DND-41 (cell line): Measurements from ENCODE around the gene CAMK2A.

Experiments
- ATAC-seq: fragments of 200-7000 bp; cut with Tn5 transposase; 3 replicates; pipeline ENCODE4 v1.9.1; 2021; ENCODE audit warnings: low read depth; ENCODE audit not compliant: insufficient read depth
- DNase-seq: peaks from one replicate; pipeline ENCODE4 v3.0.0-alpha.2; 2020
- H2AFZ ChIP-seq: 2 replicates; pipeline ENCODE4 v1.6.0; 2012; ENCODE audit warnings: low read depth, low read length
- H3K27ac ChIP-seq: 2 replicates; pipeline ENCODE4 v1.5.1; 2012; ENCODE audit warnings: low read length, inconsistent platforms
- H3K27me3 ChIP-seq: fragments of 200-600 bp; sonication (generic); 2 replicates; pipeline ENCODE4 v1.6.0; 2012; ENCODE audit warnings: low read length, mild to moderate bottlenecking, inconsistent platforms; ENCODE audit not compliant: insufficient read depth, poor library complexity
- H3K36me3 ChIP-seq: 2 replicates; pipeline ENCODE4 v1.5.1; 2012; ENCODE audit warnings: low read length, inconsistent platforms; ENCODE audit not compliant: insufficient read depth
- H3K4me1 ChIP-seq: 2 replicates; pipeline ENCODE4 v1.5.1; 2012; ENCODE audit warnings: mild to moderate bottlenecking, low read length; ENCODE audit not compliant: insufficient read depth
- H3K4me2 ChIP-seq: 2 replicates; pipeline ENCODE4 v1.6.0; 2012; ENCODE audit warnings: mild to moderate bottlenecking, moderate library complexity, low read length, inconsistent platforms; ENCODE audit not compliant: insufficient read depth
- H3K4me3 ChIP-seq, 2 experiments: fragments of 200-600 bp in 1 of 2; shearing (Covaris generic) in 1 of 2; 2 replicates each; pipeline ENCODE4 v1.5.1; 2012 to 2016; ENCODE audit warnings: inconsistent platforms in 2 of 2, low read length in 2 of 2, mild to moderate bottlenecking in 2 of 2, low read depth in 1 of 2, moderate library complexity in 1 of 2
- H3K79me2 ChIP-seq: 2 replicates; pipeline ENCODE4 v1.6.0; 2012; ENCODE audit warnings: low read length, inconsistent platforms; ENCODE audit not compliant: insufficient read depth
- H3K9ac ChIP-seq: 2 replicates; pipeline ENCODE4 v1.6.0; 2012; ENCODE audit warnings: low read depth, mild to moderate bottlenecking, inconsistent platforms, low read length, moderate library complexity
- H3K9me3 ChIP-seq: 2 replicates; pipeline ENCODE4 v1.5.1; 2012; ENCODE audit warnings: low read length, moderate library complexity, mild to moderate bottlenecking, inconsistent platforms; ENCODE audit not compliant: insufficient read depth, severe bottlenecking
- H4K20me1 ChIP-seq: 2 replicates; pipeline ENCODE4 v1.6.0; 2012; ENCODE audit warnings: low read length; ENCODE audit not compliant: insufficient read depth
- EZH2 ChIP-seq: IDR thresholded peaks from 3 replicates; pipeline ENCODE4 v1.6.1; 2012; ENCODE audit warnings: borderline replicate concordance, low read depth, mild to moderate bottlenecking, moderate library complexity, low read length, inconsistent platforms; ENCODE audit not compliant: severe bottlenecking
- TF ChIP-seq, protein P1 (sequence below): IDR thresholded peaks from 2 replicates; pipeline ENCODE4 v1.5.1; 2012; ENCODE audit warnings: borderline replicate concordance, low read length, moderate library complexity, mild to moderate bottlenecking; ENCODE audit not compliant: poor library complexity, severe bottlenecking; ENCODE audit errors: extremely low read depth

Gene CAMK2A

DNA sequence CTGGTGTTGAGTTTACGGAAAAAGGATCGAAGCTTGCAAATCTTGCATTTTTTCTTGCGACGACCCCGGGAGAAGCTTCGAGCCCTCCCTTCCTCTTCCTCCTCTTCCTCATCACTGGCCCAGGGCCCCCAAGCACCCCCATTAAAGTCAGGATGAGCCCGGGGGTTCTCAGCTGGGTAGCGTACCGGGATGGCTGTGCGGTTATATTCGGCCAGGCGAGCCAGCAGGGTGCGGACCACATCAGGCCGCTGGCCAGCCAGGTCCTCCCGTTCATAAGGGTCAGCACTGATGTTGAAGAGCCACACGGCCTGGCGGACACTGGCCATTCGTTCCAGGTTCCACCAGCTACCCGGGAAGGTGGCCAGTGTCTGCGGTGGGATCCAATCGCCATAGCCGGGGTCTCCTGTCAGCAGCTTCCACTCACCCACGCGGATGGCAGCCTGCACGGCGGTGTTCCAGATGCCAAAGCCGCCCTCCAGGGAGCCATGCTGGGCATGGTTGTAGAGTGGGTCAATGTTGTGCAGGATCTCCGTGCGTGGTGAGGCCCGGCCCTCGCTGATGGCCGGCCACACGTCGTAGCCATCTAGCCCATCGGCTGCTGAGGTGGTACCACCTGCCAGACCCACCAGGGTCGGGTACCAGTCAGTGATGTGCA, 7.8 kb upstream of the CAMK2A start:
- DNase-seq = no peak
- H3K79me2 ChIP-seq = no peaks in the 10 kb centered on the region
- TF ChIP-seq EZH2 = no peak
- TF ChIP-seq, protein P1, sequence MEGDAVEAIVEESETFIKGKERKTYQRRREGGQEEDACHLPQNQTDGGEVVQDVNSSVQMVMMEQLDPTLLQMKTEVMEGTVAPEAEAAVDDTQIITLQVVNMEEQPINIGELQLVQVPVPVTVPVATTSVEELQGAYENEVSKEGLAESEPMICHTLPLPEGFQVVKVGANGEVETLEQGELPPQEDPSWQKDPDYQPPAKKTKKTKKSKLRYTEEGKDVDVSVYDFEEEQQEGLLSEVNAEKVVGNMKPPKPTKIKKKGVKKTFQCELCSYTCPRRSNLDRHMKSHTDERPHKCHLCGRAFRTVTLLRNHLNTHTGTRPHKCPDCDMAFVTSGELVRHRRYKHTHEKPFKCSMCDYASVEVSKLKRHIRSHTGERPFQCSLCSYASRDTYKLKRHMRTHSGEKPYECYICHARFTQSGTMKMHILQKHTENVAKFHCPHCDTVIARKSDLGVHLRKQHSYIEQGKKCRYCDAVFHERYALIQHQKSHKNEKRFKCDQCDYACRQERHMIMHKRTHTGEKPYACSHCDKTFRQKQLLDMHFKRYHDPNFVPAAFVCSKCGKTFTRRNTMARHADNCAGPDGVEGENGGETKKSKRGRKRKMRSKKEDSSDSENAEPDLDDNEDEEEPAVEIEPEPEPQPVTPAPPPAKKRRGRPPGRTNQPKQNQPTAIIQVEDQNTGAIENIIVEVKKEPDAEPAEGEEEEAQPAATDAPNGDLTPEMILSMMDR = no peak
- H4K20me1 ChIP-seq = no peaks in the 10 kb centered on the region
- H3K27ac ChIP-seq = no peak overlapping the region
- no peak overlapping the region for H3K4me3 ChIP-seq
- no peaks in the 10 kb centered on the region for H3K9me3 ChIP-seq
- no peak overlapping the region for H3K9ac ChIP-seq
- H2AFZ ChIP-seq = no peak overlapping the region
- no peaks in the 10 kb centered on the region for H3K27me3 ChIP-seq
- no peak for ATAC-seq
- no peaks in the 10 kb centered on the region for H3K4me1 ChIP-seq
- H3K36me3 ChIP-seq = no peaks in the 10 kb centered on the region
- no peak overlapping the region for H3K4me2 ChIP-seq

DNA sequence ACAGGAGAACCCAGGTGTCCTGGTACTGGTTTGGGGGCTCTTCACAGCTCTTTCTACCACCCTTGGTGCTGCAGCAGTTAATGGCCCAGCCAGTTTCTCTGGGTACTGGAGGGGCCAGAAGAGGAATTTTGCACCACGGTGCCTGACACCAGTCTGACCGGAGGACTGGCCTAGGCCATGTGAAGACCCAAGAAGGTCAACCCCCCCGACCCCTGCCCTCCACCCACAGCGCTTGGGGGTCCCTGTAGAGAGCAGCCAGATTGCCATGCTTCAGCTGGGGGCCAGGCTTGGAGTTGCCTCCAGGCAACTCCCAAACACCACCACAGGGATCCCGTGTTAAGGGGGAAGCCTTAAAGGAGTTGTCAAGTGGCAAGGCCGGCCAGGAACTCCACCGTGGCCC, 6.9 kb upstream of the CAMK2A start:
- H2AFZ ChIP-seq = no peak overlapping the region

DNA sequence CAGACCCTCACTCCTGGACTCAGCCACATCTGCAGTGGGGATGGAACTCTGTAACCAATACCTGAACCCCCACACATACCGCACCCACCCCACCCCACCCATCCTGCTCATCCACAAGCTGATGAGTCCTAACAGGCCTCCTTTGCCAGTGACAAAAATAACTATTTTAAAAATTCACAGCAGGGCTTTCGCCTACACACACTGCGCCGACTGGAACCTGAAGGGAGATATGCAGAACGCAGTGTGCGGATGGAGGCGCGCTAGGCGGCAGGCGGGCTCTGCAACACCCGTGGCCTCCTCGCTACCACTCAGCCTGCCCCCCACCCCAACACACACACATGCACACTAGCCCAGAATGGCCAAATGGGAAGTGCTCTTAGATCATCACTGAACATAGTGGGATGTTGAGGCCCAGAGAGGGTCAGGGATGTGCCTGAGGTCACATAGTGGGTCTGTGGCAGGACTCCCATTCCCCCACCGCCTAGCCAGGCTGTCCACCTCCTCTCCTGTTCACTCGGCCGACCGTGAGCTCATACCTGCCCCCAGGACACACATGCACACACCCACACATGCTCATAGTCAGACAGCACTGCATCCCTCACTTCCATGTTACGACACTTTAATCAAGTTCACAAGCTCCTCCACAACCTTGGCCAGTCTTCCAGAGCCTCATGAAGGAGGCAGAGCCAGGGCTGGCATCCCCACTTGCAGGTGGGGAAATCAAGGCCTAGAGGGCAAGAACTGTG, 6.3 kb upstream of the CAMK2A start:
- H3K27me3 ChIP-seq = no peaks in the 10 kb centered on the region
- H3K4me2 ChIP-seq = no peak overlapping the region
- ATAC-seq (no peak), DNase-seq (no peak)
- H3K4me3 ChIP-seq = no peak overlapping the region
- TF ChIP-seq, protein P1 = no peak
- no peak for TF ChIP-seq EZH2
- H3K9me3 ChIP-seq = no peaks in the 10 kb centered on the region
- H3K9ac ChIP-seq = no peak overlapping the region
- H3K27ac ChIP-seq = no peak overlapping the region
- H4K20me1 ChIP-seq = 0 out of 2 replicates have a peak, but pooled peaks cover 3% of the 10 kb centered on the region
- H2AFZ ChIP-seq = no peak overlapping the region
- no peaks in the 10 kb centered on the region for H3K4me1 ChIP-seq
- H3K79me2 ChIP-seq = no peaks in the 10 kb centered on the region
- H3K36me3 ChIP-seq = no peaks in the 10 kb centered on the region

More for the DNA sequence above, 6.9 kb upstream of the CAMK2A start:
- Histone ChIP-seq H3K4me1 (no peaks in the 10 kb centered on the region), H3K4me3 (no peak overlapping the region), H3K79me2 (no peaks in the 10 kb centered on the region), H3K36me3 (no peaks in the 10 kb centered on the region), H3K9ac (no peak overlapping the region), H4K20me1 (0 out of 2 replicates have a peak, but pooled peaks cover 3% of the 10 kb centered on the region), H3K27ac (no peak overlapping the region), H3K4me2 (no peak overlapping the region), H3K9me3 (no peaks in the 10 kb centered on the region), H3K27me3 (no peaks in the 10 kb centered on the region)
- ATAC-seq (no peak), DNase-seq (no peak)
- TF ChIP-seq, protein P1 = no peak
- no peak for TF ChIP-seq EZH2
